Right forelimb (tissue), 1 donor: ENCODE results near the gene SEMA3E.

Experiments
- DNase-seq: peaks from one replicate; pipeline ENCODE4 v3.0.0-alpha.2; 2018

The SEMA3E gene

DNA sequence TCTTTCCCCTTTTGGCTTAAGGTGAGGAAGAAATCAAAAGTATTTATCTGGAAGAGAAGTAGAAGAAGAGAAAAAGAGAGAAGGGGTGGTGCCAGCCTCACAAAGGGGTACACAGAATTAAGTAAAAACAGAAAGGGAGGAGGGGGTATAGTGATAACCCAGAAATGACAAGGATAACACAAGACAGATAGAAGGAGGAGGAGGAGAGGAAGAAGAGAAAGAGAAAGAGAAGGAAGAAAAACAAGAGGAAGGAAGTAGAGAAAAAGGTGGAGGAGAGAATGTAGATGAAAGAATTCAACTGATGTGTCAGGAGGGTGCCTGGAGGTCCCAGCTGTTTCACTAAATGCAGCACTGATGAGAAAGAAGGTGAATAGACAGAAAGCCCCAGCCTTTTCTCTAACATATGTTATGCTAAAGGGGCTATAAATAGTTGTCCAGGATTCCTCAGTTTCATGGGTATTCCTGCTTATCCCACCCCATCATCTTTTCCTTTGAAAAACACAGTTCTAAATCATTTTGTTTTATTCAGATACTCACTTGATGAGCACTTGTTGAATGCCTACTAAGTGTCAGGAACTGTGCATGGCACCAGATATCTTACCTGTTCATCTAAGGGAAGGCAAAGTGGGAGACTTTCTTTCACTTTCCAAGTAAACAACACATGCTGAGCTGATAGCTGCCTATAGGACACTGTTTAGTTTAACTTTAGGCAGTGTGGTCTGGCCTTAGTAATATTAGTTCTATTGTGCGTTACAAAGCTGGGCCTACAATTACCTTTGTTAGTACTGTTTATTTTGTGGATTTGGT is 8.0 kb downstream of the SEMA3E start:
- DNase-seq, result no peak

DNA sequence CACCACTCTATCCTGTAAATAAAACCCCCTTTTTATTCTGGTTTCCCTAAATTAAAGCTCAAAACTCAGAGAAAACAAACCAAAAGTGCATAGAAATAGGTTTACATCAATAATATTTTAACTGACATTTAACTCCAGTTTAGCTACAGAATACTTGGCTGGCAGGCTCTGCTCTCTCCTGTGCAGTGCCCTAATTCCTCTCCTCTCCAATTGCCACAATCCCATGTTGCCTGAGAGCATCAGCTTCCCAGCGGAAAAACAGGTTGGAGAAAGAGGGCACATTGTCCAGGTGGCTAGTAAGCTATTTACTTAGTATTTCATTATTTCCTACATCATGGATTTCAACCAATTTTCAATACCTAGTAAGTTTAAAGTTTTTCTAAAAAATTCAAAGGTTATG is 8.7 kb downstream of the SEMA3E start:
- no peak for DNase-seq

DNA sequence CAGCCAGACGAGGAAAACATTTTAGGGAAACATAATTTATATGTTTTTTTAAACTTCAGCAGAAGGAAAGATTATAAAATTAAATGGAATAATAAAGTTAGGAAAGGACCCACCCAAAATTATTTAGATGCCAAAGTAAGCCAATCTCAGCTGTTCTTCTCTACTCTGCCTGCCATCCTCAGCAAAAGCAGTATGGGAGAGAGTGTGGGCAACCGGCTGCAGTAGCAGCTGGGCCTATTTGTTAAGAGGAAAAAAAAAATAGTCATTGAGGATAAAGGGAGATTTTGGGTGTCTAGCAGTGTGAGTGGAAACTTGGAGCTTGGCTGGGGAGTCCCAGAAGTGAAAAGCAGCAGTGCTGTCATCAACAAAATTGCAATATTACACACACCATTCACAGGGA is 15.4 kb downstream of the SEMA3E start:
- no peak for DNase-seq

- DNase-seq, result no peak
Measured at GRCh38 chr7:83629117-83629880, 19.6 kb downstream of the SEMA3E start.

- no peak for DNase-seq
Measured at GRCh38 chr7:83617858-83618257, 31.1 kb downstream of the SEMA3E start.

DNA sequence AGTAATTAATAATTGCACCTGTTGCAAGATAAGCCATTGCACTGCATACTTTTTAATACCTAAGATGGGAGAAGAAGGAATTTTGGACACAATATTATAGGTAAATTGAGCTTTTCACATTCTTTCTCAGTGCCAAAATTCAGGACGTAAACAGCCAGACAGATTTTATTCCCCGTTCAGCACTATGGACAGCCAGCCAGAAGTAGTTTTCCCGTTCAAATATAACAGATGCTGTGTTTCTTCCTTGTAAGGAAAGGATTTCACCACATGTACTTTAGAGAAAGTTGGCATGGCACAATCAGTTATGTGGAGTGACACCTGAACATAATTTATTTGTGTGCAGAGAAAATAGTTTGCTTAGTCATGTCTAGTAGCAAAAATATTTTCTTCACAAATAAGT is 34.8 kb downstream of the SEMA3E start:
- no peak for DNase-seq

DNA sequence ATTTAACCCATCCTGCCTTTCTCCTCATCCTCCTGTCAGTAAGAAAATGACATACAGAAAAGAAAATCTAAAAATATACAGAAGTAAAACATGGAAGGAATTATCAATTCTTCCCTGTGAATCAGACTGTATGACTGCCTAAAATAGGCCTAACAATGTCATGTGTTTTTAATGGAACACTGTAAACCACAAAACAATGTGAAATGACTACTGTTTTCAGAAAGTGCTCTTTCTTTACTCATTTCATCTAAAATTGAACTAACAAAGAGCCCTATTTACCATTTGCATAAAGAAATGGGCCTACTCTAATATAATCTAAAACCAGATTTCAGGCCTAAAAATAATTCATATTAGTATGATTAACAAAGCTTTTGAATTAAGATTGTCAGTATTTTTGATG is 35.7 kb downstream of the SEMA3E start:
- no peak for DNase-seq

DNA sequence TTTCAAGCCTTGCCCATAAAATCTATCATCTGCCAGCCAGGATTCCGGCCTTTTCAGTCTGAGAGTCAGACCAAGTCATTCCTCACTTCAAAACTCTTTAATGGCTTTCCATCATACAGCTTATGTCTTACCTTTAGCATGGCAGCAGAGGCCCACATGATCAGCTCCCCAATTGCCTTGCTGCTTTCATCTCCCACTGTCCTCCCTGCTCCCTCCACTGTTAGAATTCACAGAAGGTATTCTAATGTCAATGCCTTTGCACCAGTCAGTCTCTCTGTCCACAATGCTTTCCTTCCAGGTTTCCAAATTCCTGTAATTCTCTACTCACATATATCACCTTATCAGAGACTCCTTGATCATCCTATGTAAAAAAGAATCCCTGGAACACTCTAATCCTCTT is 37.2 kb downstream of the SEMA3E start:
- no peak for DNase-seq

- DNase-seq, result no peak
Measured at GRCh38 chr7:83610649-83611304, 38.2 kb downstream of the SEMA3E start.

GRCh38 chr7:83608716-83609115 is 40.2 kb downstream of the SEMA3E start:
- DNase-seq, result no peak

- no peak for DNase-seq
Measured at GRCh38 chr7:83603649-83604048, 45.3 kb downstream of the SEMA3E start.

- no peak for DNase-seq
Measured at GRCh38 chr7:83599131-83599530, 49.8 kb downstream of the SEMA3E start.

DNA sequence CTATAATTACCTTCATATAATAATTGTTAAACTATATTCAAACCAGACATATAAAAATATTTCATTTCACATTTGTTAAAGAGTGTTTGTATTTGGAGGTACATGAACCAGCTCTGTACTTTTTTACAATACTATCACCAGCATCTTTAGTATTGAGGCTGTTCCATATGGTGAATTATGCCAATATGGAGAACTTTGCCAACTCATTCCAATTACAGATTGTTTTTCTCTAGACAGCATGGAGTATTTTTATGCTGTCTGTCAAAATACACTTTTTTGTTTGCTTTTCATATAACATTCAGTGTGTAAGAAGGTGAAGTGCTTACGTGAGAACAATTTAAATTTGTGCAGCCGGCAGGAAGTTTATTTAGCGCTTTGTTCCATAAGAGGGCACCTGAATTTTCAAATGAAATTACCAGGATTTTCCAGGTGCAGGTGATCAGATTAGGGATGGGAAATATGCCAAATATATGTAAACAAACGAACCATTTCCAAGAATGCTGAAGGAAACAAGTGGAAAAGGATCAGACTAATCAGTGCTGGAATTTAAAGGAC is 54.9 kb downstream of the SEMA3E start:
- no peak for DNase-seq

GRCh38 chr7:83588602-83589240 is 60.2 kb downstream of the SEMA3E start:
- no peak for DNase-seq

GRCh38 chr7:83586281-83586680 is 62.7 kb downstream of the SEMA3E start:
- DNase-seq, result no peak

DNA sequence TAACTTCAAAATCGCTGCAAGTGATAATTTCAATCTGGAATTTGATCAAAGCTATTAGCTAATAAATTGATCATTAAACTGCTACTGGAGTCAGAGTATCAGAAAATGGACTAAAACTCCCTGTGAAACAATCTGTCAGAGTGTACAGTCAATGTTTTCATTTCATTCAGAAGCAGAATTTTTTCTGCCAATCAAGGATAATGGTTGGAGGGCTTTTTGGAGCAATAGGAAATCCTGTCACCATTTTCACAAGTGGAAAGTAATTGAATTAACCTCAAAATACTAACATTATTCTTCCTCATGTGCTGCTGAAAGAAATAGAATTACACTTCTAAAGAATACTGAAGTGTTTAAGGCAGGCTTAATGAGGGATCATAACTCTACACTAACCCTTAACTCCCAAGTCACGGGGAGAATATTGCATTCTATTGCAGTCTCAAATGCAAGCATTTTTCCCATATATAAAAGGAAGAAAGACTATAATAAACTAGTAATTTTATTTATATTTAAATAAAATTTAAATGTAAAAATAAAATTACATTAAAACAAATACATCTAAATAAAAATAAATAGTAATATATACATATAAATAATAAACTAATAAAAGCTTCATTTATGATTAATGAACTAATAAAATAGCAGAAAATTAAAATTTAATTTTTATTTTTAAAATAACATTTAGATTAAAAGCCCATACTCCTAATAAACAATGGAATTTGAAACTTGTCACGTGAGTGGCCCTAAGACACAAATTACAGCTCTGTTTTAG is 67.1 kb downstream of the SEMA3E start:
- DNase-seq, result no peak

GRCh38 chr7:83579740-83580139 is 69.2 kb downstream of the SEMA3E start:
- DNase-seq, result no peak

DNA sequence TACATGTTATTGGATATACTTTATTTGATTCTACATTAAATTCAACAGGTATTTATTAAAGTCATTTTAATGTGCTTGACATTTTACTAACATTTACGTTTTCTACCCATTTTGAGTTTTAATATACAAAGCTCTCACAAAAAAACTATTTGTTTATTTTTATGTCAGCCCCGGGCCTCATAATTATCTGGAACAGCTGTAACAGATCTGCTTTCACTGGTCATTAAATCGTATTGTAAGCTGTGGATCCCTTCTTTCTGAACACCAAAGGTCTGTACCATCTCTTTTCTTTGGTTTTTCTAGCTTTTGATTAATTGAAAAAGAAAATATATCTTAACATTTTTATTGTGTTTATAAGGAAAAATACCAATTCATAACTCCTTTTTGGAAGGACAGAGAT is 73.5 kb downstream of the SEMA3E start:
- no peak for DNase-seq

- no peak for DNase-seq
Measured at GRCh38 chr7:83574616-83575015, 74.3 kb downstream of the SEMA3E start.

DNA sequence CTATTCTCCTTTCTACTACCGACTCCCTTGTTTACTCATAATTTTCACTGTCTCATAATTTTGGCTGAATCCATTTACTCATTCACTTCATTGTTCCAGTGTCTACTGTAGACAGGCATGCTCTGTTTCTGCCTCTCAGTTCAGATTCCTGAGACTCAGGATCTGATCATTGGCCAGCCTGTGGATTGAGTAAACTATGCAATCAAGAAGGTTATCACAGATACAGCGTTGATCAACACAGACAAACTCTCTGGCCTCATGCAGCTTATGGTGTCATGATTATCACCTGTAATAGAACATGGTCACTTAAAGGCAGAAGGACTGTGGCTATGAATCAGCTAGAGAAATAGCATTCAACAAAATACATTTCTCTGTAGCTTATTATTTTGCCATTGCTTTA is 86.0 kb downstream of the SEMA3E start:
- DNase-seq, result no peak

- DNase-seq, result no peak
Measured at GRCh38 chr7:83562289-83562688, 86.7 kb downstream of the SEMA3E start.

DNA sequence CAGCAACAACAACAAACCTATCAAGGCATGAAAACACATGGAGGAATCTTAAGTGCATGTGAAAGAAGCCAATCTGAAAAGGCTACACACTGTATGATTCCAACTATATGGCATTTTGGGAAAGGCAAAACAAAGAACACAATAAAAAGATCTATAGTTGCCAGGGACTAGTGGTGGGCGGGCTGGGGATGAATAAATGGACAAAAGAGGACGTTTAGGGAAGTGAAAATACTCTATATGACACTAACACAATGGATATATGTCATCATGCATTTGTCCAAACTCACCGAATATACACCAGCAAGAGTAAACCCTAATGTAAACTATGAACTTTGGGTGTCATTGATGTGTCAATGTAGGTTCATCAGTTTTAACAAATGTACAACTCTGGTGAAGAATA is 89.1 kb downstream of the SEMA3E start:
- no peak for DNase-seq
